ENCODE measurements around the gene C20orf204.
"Not testable (repeated sequence)": the region's sequence is repeated elsewhere in the genome, so short reads cannot be mapped to it uniquely, and the experiment has no call there.

The C20orf204 gene

GRCh38 chr20:64035933-64036345, at the start of gene C20orf204:
C20orf204 (plus strand) TSS chr20:64036182; CDS start chr20:64036324, 142 bp downstream.
- DNase-seq (ENCODE audit: low read depth): no peak

- DNase-seq (ENCODE audit: low read depth): no peak
Observed at GRCh38 chr20:64000906-64001305, 35.1 kb upstream of the C20orf204 start.

- DNase-seq (ENCODE audit: low read depth): no peak
Observed at GRCh38 chr20:64001607-64002011, 34.4 kb upstream of the C20orf204 start.

- DNase-seq (ENCODE audit: low read depth): no peak
Observed at GRCh38 chr20:64003960-64004725, 31.8 kb upstream of the C20orf204 start.

- DNase-seq (ENCODE audit: low read depth): no peak
Observed at GRCh38 chr20:64005394-64005793, 30.6 kb upstream of the C20orf204 start.

- no peak for DNase-seq (ENCODE audit: low read depth)
Observed at GRCh38 chr20:64006490-64006889, 29.5 kb upstream of the C20orf204 start.

- no peak for DNase-seq (ENCODE audit: low read depth)
Observed at GRCh38 chr20:64006902-64007301, 29.1 kb upstream of the C20orf204 start.

GRCh38 chr20:64009811-64010387, 26.1 kb upstream of the C20orf204 start:
- no peak for DNase-seq (ENCODE audit: low read depth)

- DNase-seq (ENCODE audit: low read depth): no peak
Observed at GRCh38 chr20:64010711-64011237, 25.2 kb upstream of the C20orf204 start.

GRCh38 chr20:64011366-64011779, 24.6 kb upstream of the C20orf204 start:
- DNase-seq (ENCODE audit: low read depth): no peak

- DNase-seq (ENCODE audit: low read depth): not testable (repeated sequence)
Observed at GRCh38 chr20:64012385-64013154, 23.4 kb upstream of the C20orf204 start.

GRCh38 chr20:64015635-64016034, 20.3 kb upstream of the C20orf204 start:
- DNase-seq (ENCODE audit: low read depth): no peak

GRCh38 chr20:64021124-64021975, 14.6 kb upstream of the C20orf204 start:
- no peak for DNase-seq (ENCODE audit: low read depth)

- no peak for DNase-seq (ENCODE audit: low read depth)
Observed at GRCh38 chr20:64022671-64023360, 13.2 kb upstream of the C20orf204 start.

- DNase-seq (ENCODE audit: low read depth): no peak
Observed at GRCh38 chr20:64023361-64024140, 12.4 kb upstream of the C20orf204 start.

- no peak for DNase-seq (ENCODE audit: low read depth)
Observed at GRCh38 chr20:64024141-64024990, 11.6 kb upstream of the C20orf204 start.

GRCh38 chr20:64025101-64025825, 10.7 kb upstream of the C20orf204 start:
- DNase-seq (ENCODE audit: low read depth): no peak

GRCh38 chr20:64025826-64026412, 10.1 kb upstream of the C20orf204 start:
- DNase-seq (ENCODE audit: low read depth): no peak
